K562 (cell line): ENCODE results near the gene MAPK1IP1L.

Source experiments
- EZH2 ChIP-seq: IDR thresholded peaks from 2 replicates; pipeline ENCODE4 v1.6.1; 2012; ENCODE audit warnings: low read depth, mild to moderate bottlenecking, inconsistent platforms, low read length, borderline replicate concordance
- PHB2 ChIP-seq: fragments of 450-650 bp; IDR thresholded peaks from 2 replicates; pipeline ENCODE4 v1.6.1; 2017; ENCODE audit warnings: low read depth
- POLR2A ChIP-seq: fragments of 450-650 bp; conservative IDR thresholded peaks from 2 replicates; pipeline ENCODE4 v1.6.1; 2016
- SIX5 ChIP-seq, 2 experiments: IDR thresholded peaks; 2 replicates each; pipeline ENCODE4 v1.6.1; 2011; ENCODE audit warnings: low read length in 2 of 2, borderline replicate concordance in 1 of 2, low read depth in 1 of 2, mild to moderate bottlenecking in 1 of 2, moderate library complexity in 1 of 2; ENCODE audit not compliant: insufficient read depth in 1 of 2
- SMARCA5 ChIP-seq: fragments of 450-650 bp; IDR thresholded peaks from 2 replicates; pipeline ENCODE4 v1.6.1; 2016
- ZFP36 ChIP-seq: fragments of 150-350 bp; IDR thresholded peaks from 2 replicates; pipeline ENCODE4 v1.6.1; 2018; ENCODE audit warnings: low read length, low read depth; ENCODE audit not compliant: partially characterized antibody
- TF ChIP-seq, protein P1 (sequence below), 3 experiments: IDR thresholded peaks in 2 of 3; conservative IDR thresholded peaks in 1 of 3; 2 replicates each; pipeline ENCODE4 v1.5.1; 2011 to 2012; ENCODE audit warnings: low read length in 3 of 3, mild to moderate bottlenecking in 3 of 3, control low read depth in 2 of 3, improper control_type of control experiment in 1 of 3, inconsistent platforms in 1 of 3, low read depth in 1 of 3, mixed read lengths in 1 of 3, moderate library complexity in 1 of 3; ENCODE audit not compliant: insufficient read depth in 2 of 3
- TF ChIP-seq, protein P2 (sequence below): sonication (generic); formaldehyde crosslinking; IDR thresholded peaks from 2 replicates; pipeline ENCODE4 v1.8.1; 2023; ENCODE audit warnings: mild to moderate bottlenecking, missing genetic modification reagents

DNA sequence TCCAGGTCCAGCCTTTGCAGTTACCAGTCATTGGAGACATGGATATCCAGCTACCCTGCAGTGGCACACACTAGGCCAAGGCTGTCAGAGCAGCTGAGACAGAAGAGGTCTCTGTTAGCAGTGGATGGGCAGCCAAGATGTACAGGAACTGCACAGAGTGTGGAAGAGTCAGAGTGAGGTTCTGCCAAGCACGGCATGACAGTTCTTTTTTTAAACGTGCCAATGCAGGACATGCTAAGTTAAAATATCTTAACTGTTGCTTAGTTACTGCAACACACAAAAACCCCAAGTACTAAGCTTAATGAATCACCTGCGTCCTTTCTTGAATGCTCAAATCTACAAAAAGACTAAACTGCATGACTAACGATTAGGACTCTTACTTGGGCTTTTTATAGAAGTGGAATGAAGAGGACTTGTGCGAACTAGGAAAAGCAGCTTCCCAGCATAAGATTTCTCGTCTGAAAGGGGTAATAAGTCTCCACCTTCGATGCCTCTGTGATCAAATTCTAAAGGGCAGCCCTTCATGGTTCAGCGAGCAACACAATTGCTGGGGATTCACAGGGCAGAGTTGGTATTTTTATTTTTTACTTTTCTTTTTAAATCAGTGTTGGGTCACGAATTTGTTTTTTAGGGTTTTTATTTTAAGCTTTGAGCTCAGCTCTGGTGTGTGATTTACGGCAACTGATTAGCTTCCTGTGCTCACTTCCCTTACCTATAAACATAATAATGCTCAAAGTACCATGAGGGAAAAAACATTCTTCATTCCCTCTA lies 20.6 kb downstream of the MAPK1IP1L start:
- TF ChIP-seq EZH2 (no peak), PHB2 (no peak), SIX5 (IDR thresholded peaks at IDR 0.05; ENCODE audit: borderline replicate concordance in 1 of 2, insufficient read depth in 1 of 2, low read depth in 1 of 2, low read length in 2 of 2) (no peak), SMARCA5 (no peak), POLR2A (no peak), ZFP36 (no peak)
- TF ChIP-seq, protein P1, sequence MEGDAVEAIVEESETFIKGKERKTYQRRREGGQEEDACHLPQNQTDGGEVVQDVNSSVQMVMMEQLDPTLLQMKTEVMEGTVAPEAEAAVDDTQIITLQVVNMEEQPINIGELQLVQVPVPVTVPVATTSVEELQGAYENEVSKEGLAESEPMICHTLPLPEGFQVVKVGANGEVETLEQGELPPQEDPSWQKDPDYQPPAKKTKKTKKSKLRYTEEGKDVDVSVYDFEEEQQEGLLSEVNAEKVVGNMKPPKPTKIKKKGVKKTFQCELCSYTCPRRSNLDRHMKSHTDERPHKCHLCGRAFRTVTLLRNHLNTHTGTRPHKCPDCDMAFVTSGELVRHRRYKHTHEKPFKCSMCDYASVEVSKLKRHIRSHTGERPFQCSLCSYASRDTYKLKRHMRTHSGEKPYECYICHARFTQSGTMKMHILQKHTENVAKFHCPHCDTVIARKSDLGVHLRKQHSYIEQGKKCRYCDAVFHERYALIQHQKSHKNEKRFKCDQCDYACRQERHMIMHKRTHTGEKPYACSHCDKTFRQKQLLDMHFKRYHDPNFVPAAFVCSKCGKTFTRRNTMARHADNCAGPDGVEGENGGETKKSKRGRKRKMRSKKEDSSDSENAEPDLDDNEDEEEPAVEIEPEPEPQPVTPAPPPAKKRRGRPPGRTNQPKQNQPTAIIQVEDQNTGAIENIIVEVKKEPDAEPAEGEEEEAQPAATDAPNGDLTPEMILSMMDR (IDR thresholded peaks at IDR 0.05 in 2 of 3, conservative IDR thresholded peaks at IDR 0.05 in 1 of 3; ENCODE audit: insufficient read depth in 2 of 3, low read depth in 1 of 3, low read length in 3 of 3): no peak
- TF ChIP-seq, protein P2, sequence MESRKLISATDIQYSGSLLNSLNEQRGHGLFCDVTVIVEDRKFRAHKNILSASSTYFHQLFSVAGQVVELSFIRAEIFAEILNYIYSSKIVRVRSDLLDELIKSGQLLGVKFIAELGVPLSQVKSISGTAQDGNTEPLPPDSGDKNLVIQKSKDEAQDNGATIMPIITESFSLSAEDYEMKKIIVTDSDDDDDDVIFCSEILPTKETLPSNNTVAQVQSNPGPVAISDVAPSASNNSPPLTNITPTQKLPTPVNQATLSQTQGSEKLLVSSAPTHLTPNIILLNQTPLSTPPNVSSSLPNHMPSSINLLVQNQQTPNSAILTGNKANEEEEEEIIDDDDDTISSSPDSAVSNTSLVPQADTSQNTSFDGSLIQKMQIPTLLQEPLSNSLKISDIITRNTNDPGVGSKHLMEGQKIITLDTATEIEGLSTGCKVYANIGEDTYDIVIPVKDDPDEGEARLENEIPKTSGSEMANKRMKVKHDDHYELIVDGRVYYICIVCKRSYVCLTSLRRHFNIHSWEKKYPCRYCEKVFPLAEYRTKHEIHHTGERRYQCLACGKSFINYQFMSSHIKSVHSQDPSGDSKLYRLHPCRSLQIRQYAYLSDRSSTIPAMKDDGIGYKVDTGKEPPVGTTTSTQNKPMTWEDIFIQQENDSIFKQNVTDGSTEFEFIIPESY: no peak
